Measurements from ENCODE around the gene CACNA1E.

Gene CACNA1E

GRCh38 chr1:181777812-181778211 lies 294.5 kb downstream of the CACNA1E start:
- no peak for DNase-seq

- DNase-seq: no peak
These were observed 295.4 kb downstream of the CACNA1E start for GRCh38 chr1:181778640-181779260.

DNA sequence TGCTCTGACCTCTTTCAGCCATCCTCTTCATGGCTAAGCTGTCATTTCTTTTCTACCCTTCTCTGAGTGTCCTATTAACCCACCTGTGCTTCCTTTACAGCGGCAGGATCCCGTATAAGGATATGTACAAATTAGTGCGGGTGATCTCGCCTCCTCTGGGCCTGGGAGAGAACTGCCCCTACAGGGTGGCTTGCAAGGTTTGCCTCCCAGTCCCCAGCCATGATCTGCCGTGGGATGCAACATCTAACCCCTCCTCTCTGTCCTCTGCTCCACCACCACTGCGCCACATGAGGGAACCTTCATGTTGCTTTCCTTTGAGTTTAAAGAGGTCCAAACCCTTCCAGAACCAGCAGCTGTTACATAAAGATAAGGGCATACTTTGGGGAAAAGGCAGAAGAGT lies 296.0 kb downstream of the CACNA1E start:
- DNase-seq: no peak

DNA sequence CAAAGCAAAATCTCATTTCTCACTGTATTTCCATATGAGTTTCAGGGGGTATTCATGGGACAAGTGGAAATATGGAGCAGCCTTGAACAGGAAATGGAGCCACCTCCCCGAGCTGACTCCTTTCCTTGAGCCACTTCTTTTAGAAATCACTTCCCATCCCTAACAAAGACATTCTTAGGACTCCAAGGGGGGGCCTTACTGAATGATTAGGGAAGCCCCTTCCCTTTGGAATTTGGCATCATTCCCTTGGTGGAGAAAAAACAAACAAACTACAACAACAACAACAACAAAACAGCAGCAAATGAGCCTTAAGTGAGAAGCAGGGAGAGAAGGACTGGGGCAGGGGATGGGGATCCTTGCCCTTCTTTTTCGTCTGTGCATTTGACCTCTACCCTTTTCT lies 299.9 kb downstream of the CACNA1E start:
- no peak for DNase-seq

GRCh38 chr1:181784039-181784683 lies 300.8 kb downstream of the CACNA1E start:
- no peak for DNase-seq

GRCh38 chr1:181789395-181789794 lies 306.1 kb downstream of the CACNA1E start:
- no peak for DNase-seq

DNA sequence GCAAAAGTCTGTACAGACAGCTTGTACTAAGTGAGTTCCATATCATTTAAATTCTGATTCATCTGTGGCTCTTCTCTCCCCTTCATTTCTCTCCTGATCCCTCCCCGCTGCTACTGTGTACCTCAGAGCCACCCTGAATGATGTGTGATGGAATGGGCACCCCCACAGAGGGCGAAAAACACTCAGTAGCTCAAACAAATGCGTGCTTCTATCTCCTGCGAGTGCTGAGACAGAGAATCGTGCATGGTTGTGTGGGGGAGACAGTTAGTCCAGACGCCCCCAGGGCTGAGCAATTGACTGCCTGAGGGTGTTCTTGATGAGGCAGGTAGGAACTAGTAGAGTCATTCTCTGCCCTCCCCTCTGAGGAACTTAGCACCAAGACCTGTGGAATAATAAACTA lies 308.4 kb downstream of the CACNA1E start:
- DNase-seq: no peak

DNA sequence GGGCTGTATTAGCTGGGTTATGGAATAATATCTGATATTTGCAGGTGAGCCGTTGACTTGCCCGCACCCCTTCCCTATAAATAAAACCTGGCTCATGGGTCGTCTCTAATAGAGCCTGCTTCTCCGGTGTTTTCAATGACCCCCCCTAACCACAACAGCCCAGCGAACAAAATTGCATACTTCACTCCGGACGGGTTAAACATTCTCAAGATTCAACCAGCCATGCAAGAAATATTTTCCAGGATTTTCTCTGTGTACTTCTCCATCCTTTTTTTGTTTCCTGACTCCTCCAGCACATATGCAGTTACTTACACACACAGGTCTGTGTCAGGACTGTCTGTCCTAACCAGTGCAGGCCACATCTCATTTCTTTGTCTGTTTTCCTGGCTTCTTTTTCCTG lies 310.5 kb downstream of the CACNA1E start:
- DNase-seq: no peak

- no peak for DNase-seq
These were observed 311.0 kb downstream of the CACNA1E start for GRCh38 chr1:181794332-181794731.

DNA sequence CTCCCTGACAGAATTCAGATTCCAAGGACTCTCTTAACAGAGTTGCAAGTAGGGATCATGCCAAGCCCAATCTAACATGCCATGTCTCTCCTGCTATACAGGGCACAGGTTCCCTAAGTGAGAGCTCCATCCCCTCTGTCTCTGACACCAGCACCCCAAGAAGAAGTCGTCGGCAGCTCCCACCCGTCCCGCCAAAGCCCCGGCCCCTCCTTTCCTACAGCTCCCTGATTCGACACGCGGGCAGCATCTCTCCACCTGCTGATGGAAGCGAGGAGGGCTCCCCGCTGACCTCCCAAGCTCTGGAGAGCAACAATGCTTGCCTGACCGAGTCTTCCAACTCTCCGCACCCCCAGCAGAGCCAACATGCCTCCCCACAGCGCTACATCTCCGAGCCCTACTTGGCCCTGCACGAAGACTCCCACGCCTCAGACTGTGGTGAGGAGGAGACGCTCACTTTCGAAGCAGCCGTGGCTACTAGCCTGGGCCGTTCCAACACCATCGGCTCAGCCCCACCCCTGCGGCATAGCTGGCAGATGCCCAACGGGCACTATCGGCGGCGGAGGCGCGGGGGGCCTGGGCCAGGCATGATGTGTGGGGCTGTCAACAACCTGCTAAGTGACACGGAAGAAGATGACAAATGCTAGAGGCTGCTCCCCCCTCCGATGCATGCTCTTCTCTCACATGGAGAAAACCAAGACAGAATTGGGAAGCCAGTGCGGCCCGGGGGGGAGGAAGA lies 315.0 kb downstream of the CACNA1E start:
- DNase-seq: no peak

GRCh38 chr1:181801617-181802016 lies 318.3 kb downstream of the CACNA1E start:
- no peak for DNase-seq

- no peak for DNase-seq
These were observed 319.1 kb downstream of the CACNA1E start for GRCh38 chr1:181802466-181802865.

GRCh38 chr1:181803421-181803820 lies 320.1 kb downstream of the CACNA1E start:
- DNase-seq: no peak

GRCh38 chr1:181804989-181805388 lies 321.7 kb downstream of the CACNA1E start:
- no peak for DNase-seq

DNA sequence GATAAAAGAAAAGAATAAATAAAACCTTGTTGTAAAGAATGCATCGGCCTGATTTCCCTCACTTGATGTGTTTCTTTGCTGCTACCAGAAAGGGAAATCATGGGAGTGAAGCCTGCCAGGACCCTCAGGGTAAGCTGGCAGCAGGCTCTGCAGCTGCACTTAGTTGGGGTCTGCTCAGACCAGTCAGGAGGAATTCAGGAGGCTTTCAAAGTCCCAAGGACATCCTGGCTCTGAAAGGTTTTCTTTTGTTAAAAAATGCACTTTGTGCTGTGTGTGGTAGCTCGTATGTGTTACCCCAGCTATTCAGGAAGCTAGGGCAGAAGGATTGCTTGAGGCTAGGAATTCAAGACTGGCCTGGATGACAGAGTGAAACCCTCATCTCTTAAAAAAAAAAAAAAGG lies 323.4 kb downstream of the CACNA1E start:
- DNase-seq: no peak

- DNase-seq: no peak
These were observed 323.9 kb downstream of the CACNA1E start for GRCh38 chr1:181807251-181807650.

- no peak for DNase-seq
These were observed 326.8 kb downstream of the CACNA1E start for GRCh38 chr1:181809991-181810545.

DNA sequence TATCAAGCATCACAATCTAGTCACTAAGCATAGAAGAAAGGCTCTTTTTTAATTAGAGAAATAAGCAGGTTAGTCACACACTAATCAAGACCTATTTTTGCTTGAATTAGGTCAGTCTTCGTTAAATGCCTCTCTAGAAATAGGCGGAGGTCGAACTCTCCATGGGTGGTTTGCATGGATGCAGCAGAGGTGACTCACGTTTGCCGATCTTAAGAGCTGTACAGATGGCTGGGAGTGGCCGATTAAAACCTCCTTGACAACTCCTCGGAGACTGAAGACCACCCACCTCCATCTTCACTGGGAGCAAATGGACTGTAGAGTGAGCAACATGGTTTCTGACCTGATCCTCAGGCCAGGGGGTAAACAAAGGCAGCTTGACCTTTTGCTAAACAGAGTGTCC lies 328.9 kb downstream of the CACNA1E start:
- no peak for DNase-seq

GRCh38 chr1:181813266-181813665 lies 329.9 kb downstream of the CACNA1E start:
- no peak for DNase-seq

DNA sequence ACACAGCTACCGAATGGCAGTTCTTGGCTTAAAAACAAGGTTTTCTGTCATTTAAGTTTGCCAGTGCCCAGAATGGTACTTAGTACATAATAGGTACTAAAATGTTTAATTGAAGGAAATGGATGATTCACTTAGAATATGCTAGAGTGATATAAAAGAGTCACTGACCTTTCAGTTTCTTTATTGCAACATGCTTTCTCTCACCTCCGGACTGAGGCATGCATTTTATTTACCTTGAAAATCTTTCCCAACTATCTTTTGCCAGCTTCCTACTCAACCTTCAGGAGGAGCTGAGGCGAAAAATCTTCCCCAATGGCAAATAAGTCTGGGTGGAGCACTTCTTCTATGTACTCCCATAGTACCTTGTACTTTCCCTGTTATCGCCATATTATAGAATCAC lies 333.3 kb downstream of the CACNA1E start:
- DNase-seq: no peak

DNA sequence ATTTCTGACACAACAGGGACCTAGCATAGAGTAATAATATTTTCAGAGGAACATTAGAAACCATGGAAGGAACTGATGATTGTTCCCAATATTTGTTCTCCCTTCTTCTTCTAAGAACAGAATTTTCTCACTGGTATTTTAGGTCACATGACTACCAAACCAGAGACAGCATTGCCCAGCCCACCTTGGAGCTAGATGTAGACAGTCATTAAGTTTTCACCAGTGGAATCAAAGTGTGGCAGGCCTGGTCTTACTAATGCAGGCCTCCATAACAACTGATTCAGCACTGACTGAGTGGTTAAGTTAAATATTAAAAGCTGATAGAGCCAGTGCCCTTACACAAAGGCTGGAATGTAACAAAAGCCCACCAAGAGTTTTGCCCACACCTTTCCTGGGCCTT lies 333.8 kb downstream of the CACNA1E start:
- DNase-seq: no peak

- DNase-seq: no peak
These were observed 335.1 kb downstream of the CACNA1E start for GRCh38 chr1:181818459-181818858.

DNA sequence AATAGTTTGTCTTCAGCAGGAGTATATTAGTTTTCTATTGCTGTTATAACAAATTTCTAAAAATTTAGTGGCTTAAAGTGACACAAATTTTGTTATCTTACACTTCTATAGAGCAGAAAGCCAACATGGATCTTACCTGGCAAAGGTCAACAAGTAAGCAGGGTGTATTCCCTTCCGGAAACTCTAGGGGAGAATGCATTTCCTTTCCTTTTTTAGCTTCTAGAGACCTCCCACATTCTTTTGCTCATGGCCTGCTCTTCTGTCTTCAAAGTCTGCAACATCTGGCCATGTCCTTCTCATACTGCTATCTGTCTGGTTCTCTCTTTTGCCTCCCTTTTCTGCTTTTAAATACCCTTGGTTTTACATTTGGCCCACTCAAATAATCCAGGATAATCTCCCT lies 335.6 kb downstream of the CACNA1E start:
- DNase-seq: no peak

DNA sequence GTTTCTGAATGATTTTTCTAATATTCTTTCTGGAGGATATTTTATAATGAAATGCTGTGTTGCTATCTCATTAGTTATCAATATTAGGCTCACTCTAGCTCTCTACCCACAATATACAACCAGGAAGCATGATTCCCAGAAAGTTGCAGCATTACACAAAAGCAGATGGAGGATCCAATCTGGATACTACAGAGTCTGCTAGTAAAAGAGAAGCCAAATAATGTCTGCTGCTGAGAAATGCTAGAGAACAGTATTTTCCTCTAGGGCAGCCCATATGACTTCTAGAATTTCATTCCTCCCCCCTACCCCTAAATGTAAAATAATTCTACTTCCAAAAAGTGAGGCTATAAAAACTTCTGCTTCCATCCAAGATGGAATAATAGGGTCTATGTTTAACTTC lies 338.4 kb downstream of the CACNA1E start:
- DNase-seq: no peak

Data from NCI-H226 (cell line).